ENCODE data around the gene RAVER1. TPM values are rescaled to one million over a fixed set of nuclear protein-coding genes. Genes with fewer than 3 reads are reported as not detected.

Gene RAVER1
- total and polyA plus RNA-seq, 9 of the 15 experiments (the other 6 are each of a cell fraction or from before 2014, with no cell fraction given), result 0.06 to 113 (median 7.0) TPM

GRCh38 chr19:10364644-10365043 lies 31.3 kb upstream of the RAVER1 start:
- 94% methylated on average over 19 of the region's 19 CpGs for WGBS (ENCODE audit: insufficient coverage, low coverage, missing lambda C conversion rate)

GRCh38 chr19:10363789-10364281 lies 30.5 kb upstream of the RAVER1 start:
- Histone ChIP-seq H3K4me1 (replicated peaks in 1 of 2; ENCODE audit: control insufficient read depth in 2 of 2, insufficient read depth in 2 of 2, low read length in 2 of 2) (peaks cover 0 to 17% of the 10 kb centered on the region in 2 experiments; a peak in 1 of 5 replicates), H3K9me3 (replicated peaks; ENCODE audit: control insufficient read depth, insufficient read depth, low read depth, low read length) (no peaks in the 10 kb centered on the region), H3K4me3 (no peak overlapping the region), H3K27me3 (ENCODE audit: control insufficient read depth in 2 of 2, insufficient read depth in 2 of 2, low read length in 2 of 2) (no peaks in the 10 kb centered on the region), H3K36me3 (ENCODE audit: control insufficient read depth, insufficient read depth, low read length) (peaks cover 83% of the 10 kb centered on the region; the same call in 2 of the 3 replicates), H4K20me1 (replicated peaks; ENCODE audit: control insufficient read depth, insufficient read depth, low read length) (no peaks in the 10 kb centered on the region), H3K9me1 (ENCODE audit: control insufficient read depth, insufficient read depth, low read length) (no peaks in the 10 kb centered on the region), H3K4me2 (ENCODE audit: insufficient read depth, low read length) (no peak overlapping the region), H3K27ac (ENCODE audit: extremely low read depth, low read depth, low read length) (no peak overlapping the region), H3K9ac (ENCODE audit: insufficient read depth in 1 of 2, low read depth in 2 of 2, low read length in 2 of 2) (no peak overlapping the region; a peak in 1 of 4 replicates), H2AFZ (ENCODE audit: low read depth, low read length) (no peak overlapping the region), H3K79me2 (ENCODE audit: control insufficient read depth, insufficient read depth, low read length) (no peaks in the 10 kb centered on the region)
- intact Hi-C loops (cut with micrococcal nuclease), result no loop called here
- in situ Hi-C loops (cut with MboI), result no loop called here
- ChIA-PET POLR2A (no interaction called here), CTCF (ENCODE audit: low intra/inter-chr PET ratio) (no interaction called here)
- no TSS peak for BruUV-seq (replicated peaks)
- ATAC-seq, result no peak
- no peak for FAIRE-seq
- 84% methylated on average over 12 of the region's 12 CpGs for WGBS (ENCODE audit: insufficient coverage, low coverage, missing lambda C conversion rate)
- no peak for DNase-seq (ENCODE audit: extremely low read depth in 1 of 4, low spot score in 3 of 4)
- TF ChIP-seq ZBTB33 (CRISPR knock-in tag; IDR thresholded peaks at IDR 0.05) (peak; percentile 73; the same call in 1 of the 2 replicates), ZNF609 (CRISPR knock-in tag; IDR thresholded peaks at IDR 0.05; ENCODE audit: borderline replicate concordance) (0 out of 2 replicates have a peak, but pooled peaks have one; percentile 51)

More at GRCh38 chr19:10364644-10365043, 31.3 kb upstream of the RAVER1 start:
- Histone ChIP-seq H3K4me2 (ENCODE audit: insufficient read depth, low read length) (no peak overlapping the region), H3K36me3 (ENCODE audit: control insufficient read depth, insufficient read depth, low read length) (peaks cover 85% of the 10 kb centered on the region), H3K9me1 (ENCODE audit: control insufficient read depth, insufficient read depth, low read length) (no peaks in the 10 kb centered on the region), H3K9me3 (replicated peaks; ENCODE audit: control insufficient read depth, insufficient read depth, low read depth, low read length) (no peaks in the 10 kb centered on the region), H2AFZ (ENCODE audit: low read depth, low read length) (no peak overlapping the region), H3K79me2 (ENCODE audit: control insufficient read depth, insufficient read depth, low read length) (no peaks in the 10 kb centered on the region), H3K27me3 (ENCODE audit: control insufficient read depth in 2 of 2, insufficient read depth in 2 of 2, low read length in 2 of 2) (no peaks in the 10 kb centered on the region), H3K4me1 (replicated peaks in 1 of 2; ENCODE audit: control insufficient read depth in 2 of 2, insufficient read depth in 2 of 2, low read length in 2 of 2) (peaks cover 0 to 17% of the 10 kb centered on the region in 2 experiments; a peak in 1 of 5 replicates), H3K4me3 (no peak overlapping the region), H3K27ac (ENCODE audit: extremely low read depth, low read depth, low read length) (no peak overlapping the region), H4K20me1 (replicated peaks; ENCODE audit: control insufficient read depth, insufficient read depth, low read length) (no peaks in the 10 kb centered on the region), H3K9ac (ENCODE audit: insufficient read depth in 1 of 2, low read depth in 2 of 2, low read length in 2 of 2) (no peak overlapping the region)
- ATAC-seq, result no peak
- POLR2A ChIA-PET, result interaction anchor here (0.6 kb wide), 1 partner anchor 75 kb away, joined by 3 read pairs; the partner anchor contains the start of gene ICAM5
- peak; percentile 7; the same call in 1 of the 2 replicates for TF ChIP-seq RBFOX2 (IDR thresholded peaks at IDR 0.05; ENCODE audit: low read depth, low read length)
- no peak for TF ChIP-seq HSF4 (CRISPR knock-in tag; IDR thresholded peaks at IDR 0.05; ENCODE audit: borderline replicate concordance)
- TF ChIP-seq POLR2G (IDR thresholded peaks at IDR 0.05; ENCODE audit: low read depth, low read length), result peak; percentile 57
- no peak for TF ChIP-seq ZNF740 (CRISPR knock-in tag; IDR thresholded peaks at IDR 0.05)
- no peak for TF ChIP-seq ZNF740 (tag; IDR thresholded peaks at IDR 0.05)
- BruUV-seq (replicated peaks), result no TSS peak
- peak in 1 of 4 experiments; percentile 11 for DNase-seq (ENCODE audit: extremely low read depth in 1 of 4, low spot score in 3 of 4)
- intact Hi-C loops (cut with micrococcal nuclease), result no loop called here
- CTCF ChIA-PET (ENCODE audit: low intra/inter-chr PET ratio), result no interaction called here
- no peak for FAIRE-seq
- in situ Hi-C loops (cut with MboI), result no loop called here

Measured in K562 (cell line).